Spleen (tissue), 7 donors: ENCODE results near the gene GM2A.

Source experiments
- POLR2AphosphoS5 ChIP-seq, 3 donors: sonication (generic); formaldehyde crosslinking; IDR thresholded peaks; one replicate each; pipeline ENCODE4 v1.5.1; 2017; ENCODE audit warnings: antibody characterized with exemption in 3 of 3
- TF ChIP-seq, protein P1 (sequence below), 11 experiments: fragments of 200-600 bp in 7 of 11; fragments of 450-650 bp in 4 of 11; sonication (generic) in 4 of 11; IDR thresholded peaks in 8 of 11; conservative IDR thresholded peaks in 3 of 11; 1 replicate in 7 of 11; 2 replicates in 4 of 11; pipeline versions ENCODE4 v1.4.0 to v1.8.0; 2016 to 2021; ENCODE audit warnings: antibody characterized with exemption in 11 of 11, inconsistent platforms in 4 of 11, mild to moderate bottlenecking in 1 of 11
- donor health status: DM: no; HTN: no; CAD: no; lungs with moderate emphysema.
- donor health status: DM: no; HTN: no; CAD: no.
- donor health status: DM: no; HTN: no; CAD: no.

DNA sequence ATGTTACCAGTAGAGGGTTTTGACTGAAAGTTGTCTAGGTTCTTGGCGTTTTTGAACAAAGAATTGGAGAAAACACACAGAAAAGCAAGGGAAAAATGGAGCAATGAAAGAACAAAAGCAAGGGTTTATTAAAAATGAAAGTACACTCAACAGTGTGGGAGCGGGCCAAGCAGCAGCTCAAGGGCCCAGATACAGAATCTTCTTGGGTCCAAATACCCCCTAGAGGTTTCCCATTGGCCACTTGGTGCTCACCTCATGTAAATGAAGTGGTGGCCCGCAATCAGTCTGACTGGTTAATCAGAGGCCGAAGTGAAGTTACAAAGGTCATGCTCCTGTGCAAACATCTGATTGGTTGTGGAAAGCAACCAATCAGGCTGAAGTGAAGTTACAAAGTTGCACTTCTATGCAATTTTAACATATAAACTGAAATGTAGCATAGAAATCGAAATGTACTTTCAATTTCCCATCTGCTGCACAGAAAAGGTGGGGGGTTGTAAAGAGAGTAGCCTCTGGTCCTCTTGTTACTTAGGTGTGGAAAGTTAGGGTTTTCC lies 1.9 kb upstream of the GM2A start:
- TF ChIP-seq, protein P1, sequence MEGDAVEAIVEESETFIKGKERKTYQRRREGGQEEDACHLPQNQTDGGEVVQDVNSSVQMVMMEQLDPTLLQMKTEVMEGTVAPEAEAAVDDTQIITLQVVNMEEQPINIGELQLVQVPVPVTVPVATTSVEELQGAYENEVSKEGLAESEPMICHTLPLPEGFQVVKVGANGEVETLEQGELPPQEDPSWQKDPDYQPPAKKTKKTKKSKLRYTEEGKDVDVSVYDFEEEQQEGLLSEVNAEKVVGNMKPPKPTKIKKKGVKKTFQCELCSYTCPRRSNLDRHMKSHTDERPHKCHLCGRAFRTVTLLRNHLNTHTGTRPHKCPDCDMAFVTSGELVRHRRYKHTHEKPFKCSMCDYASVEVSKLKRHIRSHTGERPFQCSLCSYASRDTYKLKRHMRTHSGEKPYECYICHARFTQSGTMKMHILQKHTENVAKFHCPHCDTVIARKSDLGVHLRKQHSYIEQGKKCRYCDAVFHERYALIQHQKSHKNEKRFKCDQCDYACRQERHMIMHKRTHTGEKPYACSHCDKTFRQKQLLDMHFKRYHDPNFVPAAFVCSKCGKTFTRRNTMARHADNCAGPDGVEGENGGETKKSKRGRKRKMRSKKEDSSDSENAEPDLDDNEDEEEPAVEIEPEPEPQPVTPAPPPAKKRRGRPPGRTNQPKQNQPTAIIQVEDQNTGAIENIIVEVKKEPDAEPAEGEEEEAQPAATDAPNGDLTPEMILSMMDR (IDR thresholded peaks at IDR 0.05 in 8 of 11, conservative IDR thresholded peaks at IDR 0.05 in 3 of 11), result no peak
- no peak for TF ChIP-seq POLR2AphosphoS5 (IDR thresholded peaks at IDR 0.05)
